Mucosa of descending colon (tissue), 3 donors: ENCODE measurements around the gene TOPAZ1. TPM values are rescaled to one million over a fixed set of nuclear protein-coding genes. Genes with fewer than 3 reads are reported as not detected.

Experiments
- ATAC-seq: fragments of 200-7000 bp; cut with Tn5 transposase; one replicate; pipeline ENCODE4 v1.9.1; 2020; ENCODE audit warnings: mild to moderate bottlenecking, moderate library complexity
- DNase-seq, 3 donors: peaks; one replicate each; pipeline ENCODE4 v3.0.0-alpha.2; 2020
- H3K36me3 ChIP-seq: fragments of 200-600 bp; one replicate; pipeline ENCODE4 v1.8.0; 2021; ENCODE audit warnings: low read depth, mild to moderate bottlenecking
- H3K4me1 ChIP-seq: fragments of 200-600 bp; one replicate; pipeline ENCODE4 v1.8.0; 2021; ENCODE audit warnings: low read depth, mild to moderate bottlenecking
- H3K4me3 ChIP-seq: fragments of 200-600 bp; one replicate; pipeline ENCODE4 v1.8.0; 2021; ENCODE audit warnings: mild to moderate bottlenecking
- H3K9me3 ChIP-seq: fragments of 200-600 bp; one replicate; pipeline ENCODE4 v1.8.0; 2021; ENCODE audit warnings: mild to moderate bottlenecking
- CTCF ChIP-seq: fragments of 200-600 bp; IDR thresholded peaks from one replicate; pipeline ENCODE4 v1.8.0; 2022; ENCODE audit warnings: antibody characterized with exemption, mild to moderate bottlenecking
- intact Hi-C, 2 donors: fragments of 100-400 bp; cut with DNase I in 1 of 2; cut with micrococcal nuclease in 1 of 2; formaldehyde crosslinking; loops; one replicate each; pipeline versions ENCODE4 v1.11.0 to v1.11.1; 2022; cut with DNase I, micrococcal nuclease
- total RNA-seq, 3 donors: library from RNA; stranded (reverse); fragmentation: NEBNext Ultra II Directional in 2 of 3; extraction: Animal tissue kit (Norgen Biotek cat#: 25700) in 2 of 3; gene quantifications; one replicate each; pipeline versions ENCODE4 v1.2.1 to v1.2.4, GENCODE V29; 2021 to 2023
- donor health status: DM: no; HTN: no; CAD: no; lungs with moderate emphysema.
- donor health status: DM: no; HTN: no; CAD: no.
- donor health status: DM: no; HTN: yes; CAD: no.

Gene TOPAZ1
- total RNA-seq, 3 donors from 2014 or later = not detected

- Histone ChIP-seq H3K36me3 (no peaks in the 10 kb centered on the region), H3K4me1 (no peaks in the 10 kb centered on the region), H3K4me3 (no peak overlapping the region), H3K9me3 (peaks cover 5% of the 10 kb centered on the region)
- intact Hi-C loops = no loop called here
- no peak for ATAC-seq
- no peak for TF ChIP-seq CTCF
- no peak for DNase-seq
Measured at GRCh38 chr3:44248152-44248551, 6.5 kb downstream of the TOPAZ1 start.

DNA sequence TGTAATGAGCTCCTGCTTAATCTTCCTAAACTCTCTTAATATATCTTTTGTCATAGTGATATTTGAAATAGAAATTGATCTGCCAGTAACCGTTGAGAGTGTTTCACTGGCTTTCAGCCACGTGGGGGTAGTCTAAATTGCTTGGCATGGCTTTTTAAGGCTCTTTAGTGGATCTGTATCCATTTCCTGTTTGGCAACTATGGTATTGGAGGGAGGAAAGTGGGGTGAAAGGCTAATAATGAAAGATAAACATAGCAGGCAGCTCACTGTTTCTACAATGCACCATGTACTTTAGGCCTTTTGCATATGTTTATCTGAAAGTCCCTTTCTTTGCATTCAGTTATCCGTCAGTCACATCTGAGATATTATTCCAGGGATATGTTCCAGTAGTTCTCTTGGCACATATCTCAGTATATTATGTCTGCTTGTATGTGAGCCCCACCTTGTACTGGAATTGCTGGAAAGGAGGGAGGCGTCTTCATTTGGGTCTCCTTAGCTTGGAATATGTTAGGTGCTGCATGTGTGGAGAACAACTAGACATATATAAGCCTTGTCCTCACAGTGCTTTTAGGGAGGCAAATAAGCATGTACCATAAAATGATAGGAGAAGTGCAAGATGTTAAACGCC, 10.8 kb downstream of the TOPAZ1 start:
- intact Hi-C loops = no loop called here
- peaks cover 5% of the 10 kb centered on the region for H3K9me3 ChIP-seq
- H3K36me3 ChIP-seq = no peaks in the 10 kb centered on the region
- no peak for ATAC-seq
- H3K4me3 ChIP-seq = no peak overlapping the region
- no peak for TF ChIP-seq CTCF
- DNase-seq = no peak
- no peaks in the 10 kb centered on the region for H3K4me1 ChIP-seq

DNA sequence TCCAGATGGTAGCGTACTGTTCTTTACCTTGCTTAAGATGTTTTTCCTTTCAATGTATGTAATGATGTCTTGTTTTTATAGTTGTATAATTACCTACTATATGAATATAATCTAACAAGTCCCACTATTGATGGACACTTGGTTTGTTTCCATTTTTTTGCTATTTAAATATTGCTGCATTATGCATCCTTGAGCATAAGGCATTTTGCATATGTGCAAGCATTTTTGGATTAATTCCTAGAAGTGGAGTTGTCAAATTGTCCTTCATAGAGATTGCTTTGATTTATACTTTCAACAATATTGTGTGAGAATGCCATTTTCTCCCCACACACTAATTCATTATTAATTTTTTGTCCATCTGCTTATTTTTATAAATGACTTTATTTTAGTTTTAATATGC, 17.7 kb downstream of the TOPAZ1 start:
- H3K36me3 ChIP-seq = no peaks in the 10 kb centered on the region
- DNase-seq = no peak
- TF ChIP-seq CTCF = no peak
- intact Hi-C loops = no loop called here
- H3K4me1 ChIP-seq = no peaks in the 10 kb centered on the region
- no peak for ATAC-seq
- no peak overlapping the region for H3K4me3 ChIP-seq
- H3K9me3 ChIP-seq = no peaks in the 10 kb centered on the region

DNA sequence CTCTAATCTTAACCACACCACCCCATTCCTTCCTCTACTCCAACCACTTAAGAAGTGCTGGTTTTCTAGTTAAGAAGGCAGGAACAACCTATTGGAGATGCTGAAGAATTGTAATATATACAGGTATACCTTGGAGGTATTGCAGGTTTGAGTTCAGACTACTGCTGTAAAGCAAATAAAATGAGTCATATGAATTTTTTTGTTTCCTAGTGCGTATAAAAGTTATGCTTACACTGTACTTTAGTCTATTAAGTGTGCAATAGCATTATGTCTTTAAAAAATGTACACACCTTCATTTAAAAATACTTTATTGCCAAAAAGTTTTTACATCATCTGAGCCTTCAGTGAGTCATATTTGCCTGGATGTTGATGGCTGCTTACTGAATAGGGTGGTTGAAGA, 22.5 kb downstream of the TOPAZ1 start:
- ATAC-seq = no peak
- no peak for DNase-seq
- no peaks in the 10 kb centered on the region for H3K9me3 ChIP-seq
- H3K4me3 ChIP-seq = no peak overlapping the region
- no peaks in the 10 kb centered on the region for H3K36me3 ChIP-seq
- intact Hi-C loops = no loop called here
- H3K4me1 ChIP-seq = no peaks in the 10 kb centered on the region
- TF ChIP-seq CTCF = no peak

DNA sequence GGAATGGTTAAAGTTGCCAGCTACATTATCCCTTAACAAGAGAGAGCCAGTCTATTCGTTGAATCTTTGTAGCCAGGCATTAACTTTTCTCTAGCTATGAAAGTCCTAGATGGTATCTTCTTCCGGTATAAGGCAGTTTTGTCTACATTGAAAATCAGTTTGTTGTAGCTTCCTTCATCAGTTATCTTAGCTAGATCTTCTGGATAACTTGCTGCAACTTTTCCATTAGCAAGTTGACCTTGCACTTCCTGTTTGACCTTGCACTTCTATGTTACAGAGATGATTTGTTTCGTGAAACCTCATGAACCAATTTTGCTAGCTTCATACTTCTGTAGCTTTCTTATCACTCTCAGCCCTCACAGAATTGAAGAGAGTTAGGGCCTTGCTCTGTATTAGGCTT, 24.1 kb downstream of the TOPAZ1 start:
- Histone ChIP-seq H3K4me1 (no peaks in the 10 kb centered on the region), H3K9me3 (no peaks in the 10 kb centered on the region), H3K4me3 (no peak overlapping the region), H3K36me3 (no peaks in the 10 kb centered on the region)
- DNase-seq (no peak), ATAC-seq (no peak)
- intact Hi-C loops = no loop called here
- no peak for TF ChIP-seq CTCF

- Histone ChIP-seq H3K9me3 (no peaks in the 10 kb centered on the region), H3K4me1 (no peaks in the 10 kb centered on the region), H3K4me3 (no peak overlapping the region), H3K36me3 (no peaks in the 10 kb centered on the region)
- TF ChIP-seq CTCF = no peak
- ATAC-seq = no peak
- no peak for DNase-seq
- intact Hi-C loops = no loop called here
Measured at GRCh38 chr3:44272191-44272590, 30.5 kb downstream of the TOPAZ1 start.
